Hepatocyte (in vitro differentiated cells): ENCODE results near the gene CDC42BPA.

Experiments used
- CTCF ChIP-seq: fragments of 200-600 bp; sonication (generic); IDR thresholded peaks from 2 replicates; pipeline ENCODE4 v1.5.1; 2016; ENCODE audit warnings: antibody characterized with exemption, mild to moderate bottlenecking; ENCODE audit not compliant: poor library complexity
- EZH2 ChIP-seq: fragments of 200-600 bp; sonication (generic); IDR thresholded peaks from 2 replicates; pipeline ENCODE4 v1.6.1; 2016; ENCODE audit warnings: antibody characterized with exemption, mild to moderate bottlenecking, borderline replicate concordance

GRCh38 chr1:227328405-227329019 is 10.2 kb upstream of the CDC42BPA start:
- TF ChIP-seq CTCF (no peak), EZH2 (no peak)
